ENCODE data around the gene P3H3. TPM values are rescaled to one million over a fixed set of nuclear protein-coding genes. Genes with fewer than 3 reads are reported as not detected.

The P3H3 gene
- total RNA-seq, 4 donors from 2014 or later = 5.6 to 11.3 (median 6.8) TPM

DNA sequence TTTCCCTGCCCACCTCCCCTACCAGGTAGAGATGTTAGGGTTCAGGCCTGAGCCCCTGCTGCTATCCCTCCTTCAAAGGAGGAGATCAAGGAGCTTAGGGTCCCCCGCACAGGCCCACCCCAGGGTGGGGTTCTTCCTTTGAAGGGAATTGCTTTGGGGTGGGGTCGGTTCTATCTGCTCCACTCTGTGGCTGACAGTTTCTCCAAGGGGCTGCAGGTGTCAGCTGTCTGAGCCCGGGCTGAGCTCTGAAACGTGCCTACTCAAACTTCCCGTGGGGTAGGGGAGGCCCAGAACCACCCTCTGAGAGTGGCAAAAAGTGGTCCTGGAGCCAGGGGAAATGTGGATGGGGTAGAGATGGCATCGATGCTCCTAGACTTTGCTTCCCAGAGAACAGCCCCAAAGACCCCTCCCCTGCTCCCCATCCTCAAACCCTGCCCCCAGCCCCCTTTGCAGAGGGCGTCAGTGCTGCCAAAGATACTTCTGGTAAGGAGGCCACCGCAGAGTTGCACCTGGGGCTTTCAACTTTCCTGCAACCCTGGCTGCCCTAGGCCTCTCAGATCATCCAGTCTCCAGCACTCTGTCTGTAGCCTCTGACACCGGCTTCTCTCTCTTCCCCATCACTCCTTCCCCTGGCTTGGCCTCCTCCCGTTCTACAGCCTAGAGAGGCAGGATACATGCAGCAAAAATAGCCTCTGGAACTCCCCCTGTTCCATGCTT is 45.2 kb upstream of the P3H3 start:
- no peak for TF ChIP-seq CTCF (IDR thresholded peaks at IDR 0.05; ENCODE audit: low read depth)

- TF ChIP-seq CTCF (IDR thresholded peaks at IDR 0.05; ENCODE audit: low read depth) = no peak
Measured at GRCh38 chr12:6783828-6784227, 44.4 kb upstream of the P3H3 start.

GRCh38 chr12:6784296-6784695 is 43.9 kb upstream of the P3H3 start:
- no peak for TF ChIP-seq CTCF (IDR thresholded peaks at IDR 0.05; ENCODE audit: low read depth)

DNA sequence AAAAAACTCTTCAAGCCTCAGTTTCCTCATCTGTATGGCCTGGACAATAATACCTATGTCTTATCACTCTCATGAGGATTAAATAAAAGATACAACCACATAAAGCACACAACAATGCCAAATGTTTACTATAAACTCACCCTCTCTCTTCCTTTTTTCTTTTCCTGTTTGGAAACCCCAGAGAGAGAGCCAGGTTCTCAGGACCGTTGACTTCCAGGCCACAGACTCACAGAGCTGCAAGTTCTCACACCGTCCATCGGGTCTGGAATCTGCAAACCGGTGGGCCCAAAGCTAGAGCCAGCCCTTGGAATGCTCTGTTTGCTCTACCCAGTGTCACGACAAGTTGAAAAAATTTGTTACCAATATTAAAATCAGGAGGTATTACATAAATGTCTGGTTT is 43.4 kb upstream of the P3H3 start:
- no peak for TF ChIP-seq CTCF (IDR thresholded peaks at IDR 0.05; ENCODE audit: low read depth)

- no peak for TF ChIP-seq CTCF (IDR thresholded peaks at IDR 0.05; ENCODE audit: low read depth)
Measured at GRCh38 chr12:6786416-6787094, 41.7 kb upstream of the P3H3 start.

- no peak for TF ChIP-seq CTCF (IDR thresholded peaks at IDR 0.05; ENCODE audit: low read depth)
Measured at GRCh38 chr12:6787309-6787708, 40.9 kb upstream of the P3H3 start.

DNA sequence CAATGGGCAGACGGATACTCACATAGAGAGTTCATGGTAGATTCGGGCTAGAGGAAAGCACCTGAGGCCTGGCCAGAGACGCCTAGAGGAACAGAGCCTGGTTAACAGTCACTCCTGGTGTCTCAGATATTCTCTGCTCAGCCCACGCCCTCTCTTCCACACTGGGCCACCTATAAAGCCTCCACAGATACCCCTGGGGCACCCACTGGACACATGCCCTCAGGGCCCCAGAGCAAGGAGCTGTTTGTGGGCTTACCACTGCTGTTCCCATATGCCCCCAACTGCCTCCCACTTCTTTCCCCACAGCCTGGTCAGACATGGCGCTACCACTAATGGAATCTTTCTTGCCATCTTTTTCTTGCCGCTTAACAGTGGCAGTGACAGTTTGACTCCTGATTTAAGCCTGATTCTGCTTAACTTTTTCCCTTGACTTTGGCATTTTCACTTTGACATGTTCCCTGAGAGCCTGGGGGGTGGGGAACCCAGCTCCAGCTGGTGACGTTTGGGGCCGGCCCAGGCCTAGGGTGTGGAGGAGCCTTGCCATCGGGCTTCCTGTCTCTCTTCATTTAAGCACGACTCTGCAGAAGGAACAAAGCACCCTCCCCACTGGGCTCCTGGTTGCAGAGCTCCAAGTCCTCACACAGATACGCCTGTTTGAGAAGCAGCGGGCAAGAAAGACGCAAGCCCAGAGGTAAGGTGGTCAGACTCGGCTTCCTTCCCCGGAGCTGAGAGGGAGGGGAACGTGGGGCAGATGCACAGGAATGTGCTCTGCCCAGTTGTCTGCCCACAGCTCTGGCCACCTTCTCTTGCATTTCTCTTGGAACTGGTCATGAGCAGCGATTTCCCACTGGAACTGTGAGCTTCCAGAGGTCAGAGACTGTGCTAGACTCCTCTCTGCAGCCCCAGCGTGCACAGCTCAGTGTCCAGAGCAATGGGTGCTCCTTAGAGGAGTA is 39.0 kb upstream of the P3H3 start, which contains the start of gene CD4:
TSS of gene CD4 (plus strand) at position 557 of the 953 bp plus-strand sequence. CDS start 10,611 bp downstream, outside the sequence.
- no peak for TF ChIP-seq CTCF (IDR thresholded peaks at IDR 0.05; ENCODE audit: low read depth)
